ENCODE measurements around the gene UBE2F. TPM values are rescaled to one million over a fixed set of nuclear protein-coding genes. Genes with fewer than 3 reads are reported as not detected.

UBE2F gene
- total RNA-seq, 1 donor from 2014 or later: 51.4 TPM

DNA sequence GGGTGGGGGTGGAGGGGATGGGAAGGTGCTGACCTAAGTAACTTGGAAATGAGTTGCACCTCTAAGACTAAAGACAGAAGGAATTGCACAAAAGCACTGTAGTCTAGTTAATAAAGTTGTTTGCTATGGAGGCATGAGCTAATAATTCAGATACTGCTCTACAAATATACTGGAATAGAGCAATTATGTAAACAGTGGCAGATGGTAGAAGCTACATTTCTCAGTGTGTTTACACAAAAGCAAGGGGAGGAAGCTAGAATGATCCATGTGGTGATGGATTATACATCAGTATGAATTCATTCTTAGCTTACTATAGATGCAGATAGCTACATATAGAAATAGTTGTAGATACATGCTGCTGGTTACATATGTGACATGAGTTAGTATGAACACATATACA is 27.6 kb upstream of the UBE2F start:
- intact Hi-C loops (cut with DNase I): no loop called here
- Histone ChIP-seq H3K27me3 (no peaks in the 10 kb centered on the region), H3K9me3 (no peaks in the 10 kb centered on the region), H3K27ac (no peak overlapping the region), H3K36me3 (no peaks in the 10 kb centered on the region), H3K4me1 (no peaks in the 10 kb centered on the region), H3K4me3 (no peak overlapping the region)
- TF ChIP-seq, protein P1, sequence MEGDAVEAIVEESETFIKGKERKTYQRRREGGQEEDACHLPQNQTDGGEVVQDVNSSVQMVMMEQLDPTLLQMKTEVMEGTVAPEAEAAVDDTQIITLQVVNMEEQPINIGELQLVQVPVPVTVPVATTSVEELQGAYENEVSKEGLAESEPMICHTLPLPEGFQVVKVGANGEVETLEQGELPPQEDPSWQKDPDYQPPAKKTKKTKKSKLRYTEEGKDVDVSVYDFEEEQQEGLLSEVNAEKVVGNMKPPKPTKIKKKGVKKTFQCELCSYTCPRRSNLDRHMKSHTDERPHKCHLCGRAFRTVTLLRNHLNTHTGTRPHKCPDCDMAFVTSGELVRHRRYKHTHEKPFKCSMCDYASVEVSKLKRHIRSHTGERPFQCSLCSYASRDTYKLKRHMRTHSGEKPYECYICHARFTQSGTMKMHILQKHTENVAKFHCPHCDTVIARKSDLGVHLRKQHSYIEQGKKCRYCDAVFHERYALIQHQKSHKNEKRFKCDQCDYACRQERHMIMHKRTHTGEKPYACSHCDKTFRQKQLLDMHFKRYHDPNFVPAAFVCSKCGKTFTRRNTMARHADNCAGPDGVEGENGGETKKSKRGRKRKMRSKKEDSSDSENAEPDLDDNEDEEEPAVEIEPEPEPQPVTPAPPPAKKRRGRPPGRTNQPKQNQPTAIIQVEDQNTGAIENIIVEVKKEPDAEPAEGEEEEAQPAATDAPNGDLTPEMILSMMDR (IDR thresholded peaks at IDR 0.05): no peak
- no peak for DNase-seq
- no peak for ATAC-seq

DNA sequence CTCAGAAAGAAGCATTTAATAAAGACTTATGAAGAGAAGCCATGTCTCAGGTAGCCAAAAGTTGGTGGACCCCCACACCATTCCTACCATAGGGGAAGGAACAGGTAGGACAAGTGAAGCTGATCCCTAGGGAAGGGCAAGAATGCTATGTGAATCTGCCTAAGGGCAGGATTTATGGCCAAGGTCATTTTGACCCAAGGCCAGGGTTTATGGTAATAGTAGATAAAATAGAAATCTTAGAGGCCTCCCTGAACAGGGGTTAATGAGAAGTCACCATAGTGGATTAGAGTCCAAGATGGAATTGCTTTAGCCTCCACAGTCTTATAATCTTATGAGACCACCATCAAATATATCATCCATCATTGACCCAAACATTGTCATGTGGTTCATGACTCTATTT is 26.0 kb upstream of the UBE2F start:
- intact Hi-C loops (cut with DNase I): no loop called here
- DNase-seq: no peak

DNA sequence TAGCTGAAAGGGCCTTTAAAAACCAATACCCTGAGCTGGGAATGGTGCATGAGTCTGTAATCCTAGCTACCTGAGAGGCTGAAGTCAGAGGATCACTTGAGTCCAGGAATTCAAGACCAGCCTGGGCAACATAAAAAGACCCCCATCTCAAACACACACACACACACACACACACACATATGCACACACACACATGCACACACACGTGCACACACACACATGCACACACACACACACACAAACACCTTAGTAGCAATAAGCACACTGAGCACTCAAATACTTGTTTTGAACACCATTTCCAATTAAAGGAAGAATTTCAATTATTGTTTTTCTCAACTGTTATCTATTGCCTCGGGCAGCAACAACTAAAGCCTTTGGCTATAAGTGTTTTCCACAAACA is 25.6 kb upstream of the UBE2F start:
- Histone ChIP-seq H3K4me1 (no peaks in the 10 kb centered on the region), H3K36me3 (no peaks in the 10 kb centered on the region), H3K27me3 (no peaks in the 10 kb centered on the region), H3K4me3 (no peak overlapping the region), H3K27ac (no peak overlapping the region), H3K9me3 (no peaks in the 10 kb centered on the region)
- TF ChIP-seq, protein P1 (IDR thresholded peaks at IDR 0.05): no peak
- ATAC-seq (no peak), DNase-seq (no peak)
- intact Hi-C loops (cut with DNase I): no loop called here

More for the DNA sequence above, 26.0 kb upstream of the UBE2F start:
- no peak for ATAC-seq
- no peaks in the 10 kb centered on the region for H3K27me3 ChIP-seq
- TF ChIP-seq, protein P1 (IDR thresholded peaks at IDR 0.05): no peak
- H3K27ac ChIP-seq: no peak overlapping the region
- H3K9me3 ChIP-seq: no peaks in the 10 kb centered on the region
- no peak overlapping the region for H3K4me3 ChIP-seq
- no peaks in the 10 kb centered on the region for H3K36me3 ChIP-seq
- H3K4me1 ChIP-seq: no peaks in the 10 kb centered on the region

DNA sequence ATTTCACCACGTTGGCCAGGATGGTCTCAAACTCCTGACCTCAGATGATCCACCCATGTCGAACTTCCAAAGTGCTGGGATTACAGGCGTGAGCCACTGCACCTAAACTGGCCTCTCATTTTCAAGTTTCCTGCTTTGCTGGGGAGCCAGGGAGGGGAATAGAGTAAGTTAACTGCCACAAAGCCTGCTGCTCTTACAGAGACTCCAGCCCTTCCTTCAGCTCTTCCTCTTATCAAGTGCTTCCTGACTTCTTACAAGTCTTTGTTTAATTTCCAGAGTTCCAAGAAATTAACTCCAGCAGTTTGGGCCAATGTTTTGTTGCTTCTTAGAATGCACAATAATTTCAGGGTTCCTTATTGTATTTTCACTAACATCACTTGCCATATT is 24.3 kb upstream of the UBE2F start:
- TF ChIP-seq, protein P1 (IDR thresholded peaks at IDR 0.05): no peak
- no peak for DNase-seq

DNA sequence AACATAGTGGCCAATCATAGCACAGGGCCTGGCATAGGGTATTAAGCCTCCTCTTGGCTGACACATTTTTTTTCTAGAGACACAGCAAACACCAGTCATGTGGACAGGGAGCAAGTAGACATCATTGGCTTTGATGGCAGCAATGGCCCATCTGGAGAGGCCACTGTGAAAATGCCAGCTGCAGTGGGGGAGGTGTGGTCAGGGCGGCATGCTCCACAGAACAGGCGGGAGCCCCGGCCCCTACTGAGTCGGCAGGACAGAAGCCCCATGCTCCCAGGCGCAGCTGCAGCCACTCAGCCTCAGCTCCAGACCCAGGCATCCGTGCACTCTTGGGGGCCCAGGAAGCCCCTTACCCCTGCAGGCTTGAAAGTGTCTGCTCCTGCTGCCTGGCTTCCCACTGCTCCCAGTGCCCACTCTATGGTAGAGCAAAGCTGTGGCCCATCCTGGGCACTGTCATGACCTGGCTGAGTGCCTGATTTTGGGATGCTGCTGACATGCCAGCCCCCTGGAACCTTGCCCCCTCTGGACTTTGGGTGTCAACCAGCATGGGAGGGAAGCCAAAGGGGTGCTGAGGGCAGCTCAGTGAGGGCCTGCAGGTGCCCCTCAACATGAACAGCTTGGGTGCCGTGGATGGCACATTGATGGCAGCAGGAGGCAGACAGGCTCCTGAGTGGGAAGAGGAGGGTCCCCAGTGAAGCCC is 23.3 kb upstream of the UBE2F start:
- Histone ChIP-seq H3K36me3 (no peaks in the 10 kb centered on the region), H3K4me1 (no peaks in the 10 kb centered on the region), H3K4me3 (no peak overlapping the region), H3K27ac (no peak overlapping the region), H3K9me3 (no peaks in the 10 kb centered on the region), H3K27me3 (no peaks in the 10 kb centered on the region)
- TF ChIP-seq, protein P1 (IDR thresholded peaks at IDR 0.05): no peak
- intact Hi-C loops (cut with DNase I): no loop called here
- DNase-seq (no peak), ATAC-seq (no peak)

More for the DNA sequence above, 24.3 kb upstream of the UBE2F start:
- no peaks in the 10 kb centered on the region for H3K9me3 ChIP-seq
- no peaks in the 10 kb centered on the region for H3K27me3 ChIP-seq
- H3K27ac ChIP-seq: no peak overlapping the region
- H3K36me3 ChIP-seq: no peaks in the 10 kb centered on the region
- intact Hi-C loops (cut with DNase I): no loop called here
- no peak for ATAC-seq
- H3K4me3 ChIP-seq: no peak overlapping the region
- no peaks in the 10 kb centered on the region for H3K4me1 ChIP-seq

DNA sequence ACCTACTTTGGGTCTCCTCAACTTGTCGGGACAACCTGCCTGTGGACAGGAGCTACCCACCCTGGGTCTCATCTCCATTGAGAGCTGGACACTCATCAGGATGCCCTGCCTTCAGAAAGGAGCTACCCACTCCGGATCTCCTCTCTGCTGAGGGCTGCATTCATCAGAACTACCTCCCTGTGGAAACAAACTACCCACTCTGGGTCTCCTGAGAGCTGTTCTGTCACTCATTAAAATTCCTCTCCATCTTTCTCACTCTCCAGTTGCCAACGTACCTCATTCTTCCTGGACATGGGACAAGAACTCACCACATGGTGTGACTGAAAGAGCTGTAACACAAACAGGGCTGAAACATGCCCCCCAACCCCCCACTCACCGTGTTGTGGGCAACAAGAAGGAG is 22.5 kb upstream of the UBE2F start:
- no peak for ATAC-seq
- Histone ChIP-seq H3K9me3 (no peaks in the 10 kb centered on the region), H3K36me3 (no peaks in the 10 kb centered on the region), H3K4me1 (no peaks in the 10 kb centered on the region), H3K27ac (no peak overlapping the region), H3K27me3 (no peaks in the 10 kb centered on the region), H3K4me3 (no peak overlapping the region)
- TF ChIP-seq, protein P1 (IDR thresholded peaks at IDR 0.05): no peak
- intact Hi-C loops (cut with DNase I): no loop called here
- no peak for DNase-seq

Data from upper lobe of right lung (tissue), 1 donor.